Panc1 (cell line): ENCODE data around the gene FAM216B. TPM values are rescaled to one million over a fixed set of nuclear protein-coding genes. Genes with fewer than 3 reads are reported as not detected.

ENCODE experiments used
- ATAC-seq: fragments of 200-7000 bp; cut with Tn5 transposase; 2 replicates; pipeline ENCODE4 v1.9.1; 2020; ENCODE audit warnings: mild to moderate bottlenecking, moderate library complexity
- BruUV-seq: library from RNA; stranded (reverse); fragments of 400-500 nt; replicated peaks from 2 replicates; lab custom pipeline; 2021; lab: Mats Ljungman, UMichigan
- CTCF ChIA-PET: fragments of 300-600 bp; sonication (Branson Sonifier 250); formaldehyde crosslinking; loops from one replicate; lab custom pipeline; 2022; ENCODE audit warnings: antibody characterized with exemption; lab: Charles Lee
- POLR2A ChIA-PET: fragments of 300-600 bp; sonication (Branson Sonifier 250); formaldehyde crosslinking; loops from one replicate; lab custom pipeline; 2022; ENCODE audit warnings: antibody characterized with exemption; lab: Charles Lee
- DNase-seq: peaks from one replicate; pipeline ENCODE4 v3.0.0-alpha.2; 2010; ENCODE audit warnings: low read depth, low spot score
- H3K27ac ChIP-seq: 2 replicates; pipeline ENCODE4 v1.5.1; 2011; ENCODE audit warnings: mild to moderate bottlenecking, low read length, inconsistent platforms
- H3K27me3 ChIP-seq: fragments of 200-500 bp; sonication (Bioruptor generic); 2 replicates; pipeline ENCODE4 v1.6.0; 2014; ENCODE audit warnings: low read length, inconsistent platforms; ENCODE audit not compliant: control insufficient read depth, insufficient read depth
- H3K36me3 ChIP-seq: fragments of 200-500 bp; sonication (Bioruptor generic); 2 replicates; pipeline ENCODE4 v1.5.1; 2014; ENCODE audit warnings: inconsistent platforms, mild to moderate bottlenecking, low read length, moderate library complexity; ENCODE audit not compliant: control insufficient read depth, insufficient read depth
- H3K4me1 ChIP-seq: 2 replicates; pipeline ENCODE4 v1.5.1; 2011; ENCODE audit warnings: inconsistent platforms, mild to moderate bottlenecking, low read length, moderate library complexity; ENCODE audit not compliant: control insufficient read depth, insufficient read depth
- H3K4me3 ChIP-seq, 2 experiments: 2 replicates each; pipeline ENCODE4 v1.5.1; 2011 to 2012; ENCODE audit warnings: low read depth in 2 of 2, low read length in 2 of 2, mild to moderate bottlenecking in 2 of 2, inconsistent platforms in 1 of 2, moderate library complexity in 1 of 2
- H3K9me3 ChIP-seq: fragments of 200-500 bp; sonication (Bioruptor generic); 2 replicates; pipeline ENCODE4 v1.5.1; 2014; ENCODE audit warnings: low read depth, mild to moderate bottlenecking, inconsistent platforms, low read length, moderate library complexity; ENCODE audit not compliant: control insufficient read depth, insufficient read depth
- POLR2AphosphoS5 ChIP-seq: IDR thresholded peaks from 2 replicates; pipeline ENCODE4 v1.6.1; 2012; ENCODE audit warnings: mild to moderate bottlenecking, low read depth, low read length, moderate library complexity
- SIN3A ChIP-seq: IDR thresholded peaks from 2 replicates; pipeline ENCODE4 v1.6.1; 2012; ENCODE audit warnings: low read depth, mild to moderate bottlenecking, low read length, moderate library complexity, borderline replicate concordance; ENCODE audit not compliant: insufficient read depth
- in situ Hi-C: cut with HindIII; loops from 2 replicates; pipeline ENCODE4 v1.10.0; 2016; ENCODE audit warnings: low sequenced_read_pairs, low pct_unique_long_range_greater_than_20kb
- intact Hi-C: fragments of 100-400 bp; cut with micrococcal nuclease; formaldehyde crosslinking; loops from one replicate; pipeline ENCODE4 v1.10.0; 2022; ENCODE audit not compliant: unreplicated experiment
- total RNA-seq: library from RNA; stranded (reverse); gene quantifications from one replicate; pipeline ENCODE4 v1.2.1, GENCODE V29; 2021; ENCODE audit not compliant: unreplicated experiment
- TF ChIP-seq, protein P1 (sequence below), 2 experiments: IDR thresholded peaks; 2 replicates each; pipeline ENCODE4 v1.6.1; 2011 to 2012; ENCODE audit warnings: low read depth in 2 of 2, control low read depth in 1 of 2, low read length in 1 of 2, mild to moderate bottlenecking in 1 of 2, moderate library complexity in 1 of 2; ENCODE audit not compliant: insufficient read depth in 1 of 2
- TF ChIP-seq, protein P2 (sequence below): fragments of 450-650 bp; IDR thresholded peaks from 2 replicates; pipeline ENCODE4 v1.5.1; 2017; ENCODE audit warnings: mild to moderate bottlenecking

Gene FAM216B
- total RNA-seq, 1 experiment from 2014 or later: 0.05 TPM

DNA sequence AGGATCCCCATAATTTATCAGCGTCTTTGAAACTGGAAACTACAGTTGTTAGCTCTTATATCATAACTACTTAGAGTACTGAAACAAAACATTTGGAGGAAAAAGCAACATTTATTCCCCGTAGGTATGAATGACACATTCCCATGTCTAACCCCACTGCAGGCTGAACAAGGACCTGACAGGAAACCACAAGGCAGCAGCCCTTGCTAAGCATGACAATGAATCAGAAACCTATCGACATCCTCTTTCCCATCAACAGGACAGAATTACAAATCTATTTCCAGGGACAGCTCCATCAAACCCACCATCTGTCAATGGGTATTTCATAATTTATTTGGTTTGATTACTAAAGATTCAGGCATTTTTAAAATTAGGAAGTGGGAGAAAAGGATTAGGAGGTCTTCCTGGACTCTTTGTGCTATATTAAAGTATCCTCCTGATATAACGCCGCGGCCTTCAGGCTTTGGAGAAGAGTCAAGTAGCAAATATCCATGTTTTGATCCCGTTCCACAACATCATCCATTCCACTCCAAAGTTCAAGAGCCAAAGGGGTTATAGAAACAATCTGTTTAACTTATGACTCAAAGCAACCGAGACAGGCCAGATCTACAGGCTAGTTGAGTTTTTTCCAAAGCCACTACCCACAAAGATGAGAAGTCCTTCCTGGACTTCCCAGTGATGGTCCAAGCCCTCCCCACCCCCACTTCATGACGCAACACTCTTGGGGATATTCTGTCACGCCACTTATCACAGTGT lies 51.1 kb downstream of the FAM216B start:
- TF ChIP-seq, protein P1, sequence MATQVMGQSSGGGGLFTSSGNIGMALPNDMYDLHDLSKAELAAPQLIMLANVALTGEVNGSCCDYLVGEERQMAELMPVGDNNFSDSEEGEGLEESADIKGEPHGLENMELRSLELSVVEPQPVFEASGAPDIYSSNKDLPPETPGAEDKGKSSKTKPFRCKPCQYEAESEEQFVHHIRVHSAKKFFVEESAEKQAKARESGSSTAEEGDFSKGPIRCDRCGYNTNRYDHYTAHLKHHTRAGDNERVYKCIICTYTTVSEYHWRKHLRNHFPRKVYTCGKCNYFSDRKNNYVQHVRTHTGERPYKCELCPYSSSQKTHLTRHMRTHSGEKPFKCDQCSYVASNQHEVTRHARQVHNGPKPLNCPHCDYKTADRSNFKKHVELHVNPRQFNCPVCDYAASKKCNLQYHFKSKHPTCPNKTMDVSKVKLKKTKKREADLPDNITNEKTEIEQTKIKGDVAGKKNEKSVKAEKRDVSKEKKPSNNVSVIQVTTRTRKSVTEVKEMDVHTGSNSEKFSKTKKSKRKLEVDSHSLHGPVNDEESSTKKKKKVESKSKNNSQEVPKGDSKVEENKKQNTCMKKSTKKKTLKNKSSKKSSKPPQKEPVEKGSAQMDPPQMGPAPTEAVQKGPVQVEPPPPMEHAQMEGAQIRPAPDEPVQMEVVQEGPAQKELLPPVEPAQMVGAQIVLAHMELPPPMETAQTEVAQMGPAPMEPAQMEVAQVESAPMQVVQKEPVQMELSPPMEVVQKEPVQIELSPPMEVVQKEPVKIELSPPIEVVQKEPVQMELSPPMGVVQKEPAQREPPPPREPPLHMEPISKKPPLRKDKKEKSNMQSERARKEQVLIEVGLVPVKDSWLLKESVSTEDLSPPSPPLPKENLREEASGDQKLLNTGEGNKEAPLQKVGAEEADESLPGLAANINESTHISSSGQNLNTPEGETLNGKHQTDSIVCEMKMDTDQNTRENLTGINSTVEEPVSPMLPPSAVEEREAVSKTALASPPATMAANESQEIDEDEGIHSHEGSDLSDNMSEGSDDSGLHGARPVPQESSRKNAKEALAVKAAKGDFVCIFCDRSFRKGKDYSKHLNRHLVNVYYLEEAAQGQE (IDR thresholded peaks at IDR 0.05; ENCODE audit: insufficient read depth in 1 of 2, low read depth in 2 of 2, low read length in 1 of 2): no peak
- TF ChIP-seq, protein P2, sequence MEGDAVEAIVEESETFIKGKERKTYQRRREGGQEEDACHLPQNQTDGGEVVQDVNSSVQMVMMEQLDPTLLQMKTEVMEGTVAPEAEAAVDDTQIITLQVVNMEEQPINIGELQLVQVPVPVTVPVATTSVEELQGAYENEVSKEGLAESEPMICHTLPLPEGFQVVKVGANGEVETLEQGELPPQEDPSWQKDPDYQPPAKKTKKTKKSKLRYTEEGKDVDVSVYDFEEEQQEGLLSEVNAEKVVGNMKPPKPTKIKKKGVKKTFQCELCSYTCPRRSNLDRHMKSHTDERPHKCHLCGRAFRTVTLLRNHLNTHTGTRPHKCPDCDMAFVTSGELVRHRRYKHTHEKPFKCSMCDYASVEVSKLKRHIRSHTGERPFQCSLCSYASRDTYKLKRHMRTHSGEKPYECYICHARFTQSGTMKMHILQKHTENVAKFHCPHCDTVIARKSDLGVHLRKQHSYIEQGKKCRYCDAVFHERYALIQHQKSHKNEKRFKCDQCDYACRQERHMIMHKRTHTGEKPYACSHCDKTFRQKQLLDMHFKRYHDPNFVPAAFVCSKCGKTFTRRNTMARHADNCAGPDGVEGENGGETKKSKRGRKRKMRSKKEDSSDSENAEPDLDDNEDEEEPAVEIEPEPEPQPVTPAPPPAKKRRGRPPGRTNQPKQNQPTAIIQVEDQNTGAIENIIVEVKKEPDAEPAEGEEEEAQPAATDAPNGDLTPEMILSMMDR: no peak
- no peak for TF ChIP-seq POLR2AphosphoS5
- no peak for TF ChIP-seq SIN3A
- Histone ChIP-seq H3K9me3 (no peaks in the 10 kb centered on the region), H3K27ac (no peak overlapping the region), H3K27me3 (no peaks in the 10 kb centered on the region), H3K4me3 (no peak overlapping the region), H3K36me3 (no peaks in the 10 kb centered on the region), H3K4me1 (no peaks in the 10 kb centered on the region)
- in situ Hi-C loops: no loop called here
- no peak for ATAC-seq
- no TSS peak for BruUV-seq
- ChIA-PET CTCF (no interaction called here), POLR2A (no interaction called here)
- DNase-seq: no peak
- intact Hi-C loops: no loop called here

DNA sequence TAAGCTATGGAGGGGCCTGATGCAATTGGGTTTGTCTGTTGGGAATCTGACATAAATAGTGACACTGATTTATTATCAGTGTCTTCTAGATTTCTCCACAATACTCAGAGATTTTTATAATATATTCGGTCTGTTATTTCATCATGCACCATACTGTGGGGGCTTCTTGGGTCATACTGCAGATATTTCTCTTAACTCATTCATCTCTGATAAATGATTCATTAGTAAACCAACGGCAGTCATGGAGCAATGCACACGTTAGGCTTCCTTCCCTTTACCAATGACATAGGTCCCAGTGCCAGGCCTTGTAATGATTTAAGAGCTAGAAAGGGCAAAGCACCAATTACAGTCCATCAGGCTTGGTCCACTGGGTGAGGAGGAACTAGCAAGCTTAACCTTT lies 53.6 kb downstream of the FAM216B start:
- intact Hi-C loops: no loop called here

More for the DNA sequence above, 53.6 kb downstream of the FAM216B start:
- POLR2A ChIA-PET: no interaction called here
- Histone ChIP-seq H3K9me3 (no peaks in the 10 kb centered on the region), H3K36me3 (no peaks in the 10 kb centered on the region), H3K27me3 (no peaks in the 10 kb centered on the region), H3K4me3 (no peak overlapping the region), H3K4me1 (no peaks in the 10 kb centered on the region), H3K27ac (no peak overlapping the region)
- in situ Hi-C loops: no loop called here
- no peak for TF ChIP-seq POLR2AphosphoS5
- TF ChIP-seq, protein P1 (IDR thresholded peaks at IDR 0.05; ENCODE audit: insufficient read depth in 1 of 2, low read depth in 2 of 2, low read length in 1 of 2): no peak
- TF ChIP-seq, protein P2: no peak
- ATAC-seq: no peak
- no TSS peak for BruUV-seq
- CTCF ChIA-PET: no interaction called here
- no peak for DNase-seq
